LNCAP (cell line): ENCODE measurements around the gene CD14.

Experiments used
- CTCF ChIP-seq: fragments of 450-650 bp; IDR thresholded peaks from 2 replicates; pipeline ENCODE4 v1.5.1; 2017; ENCODE audit warnings: mild to moderate bottlenecking

Gene CD14

DNA sequence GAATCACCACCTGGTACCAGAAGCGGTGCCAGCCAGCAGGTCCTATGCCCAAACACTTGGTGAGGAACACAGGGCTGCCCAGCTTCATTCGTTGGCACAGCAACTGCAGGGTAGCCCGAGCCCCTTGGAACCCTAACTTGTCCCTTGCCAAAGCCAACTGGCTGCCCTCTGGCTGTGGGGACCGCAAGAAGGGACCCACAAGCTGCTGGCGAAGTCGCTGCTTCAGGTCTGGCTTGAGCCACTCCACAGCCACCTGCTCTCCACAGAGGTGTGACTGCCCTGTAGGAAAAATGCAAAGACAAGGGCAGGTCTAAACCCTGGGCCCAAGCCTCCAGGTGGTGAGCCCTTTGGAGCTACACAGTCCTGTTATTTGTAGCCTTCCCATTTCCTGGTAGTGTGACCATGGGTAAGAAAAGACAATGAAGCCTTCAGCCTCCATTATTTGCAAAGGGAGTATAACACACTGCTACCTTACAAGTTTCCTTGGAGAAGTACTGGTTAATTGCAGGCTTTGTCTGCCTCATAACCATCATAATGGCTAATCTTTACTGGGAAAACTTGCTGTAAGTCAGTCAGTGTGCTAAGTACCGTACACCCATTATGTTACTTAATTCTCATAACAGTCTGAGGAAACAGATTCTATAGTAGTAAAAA lies 38.6 kb upstream of the CD14 start:
- TF ChIP-seq CTCF = no peak

DNA sequence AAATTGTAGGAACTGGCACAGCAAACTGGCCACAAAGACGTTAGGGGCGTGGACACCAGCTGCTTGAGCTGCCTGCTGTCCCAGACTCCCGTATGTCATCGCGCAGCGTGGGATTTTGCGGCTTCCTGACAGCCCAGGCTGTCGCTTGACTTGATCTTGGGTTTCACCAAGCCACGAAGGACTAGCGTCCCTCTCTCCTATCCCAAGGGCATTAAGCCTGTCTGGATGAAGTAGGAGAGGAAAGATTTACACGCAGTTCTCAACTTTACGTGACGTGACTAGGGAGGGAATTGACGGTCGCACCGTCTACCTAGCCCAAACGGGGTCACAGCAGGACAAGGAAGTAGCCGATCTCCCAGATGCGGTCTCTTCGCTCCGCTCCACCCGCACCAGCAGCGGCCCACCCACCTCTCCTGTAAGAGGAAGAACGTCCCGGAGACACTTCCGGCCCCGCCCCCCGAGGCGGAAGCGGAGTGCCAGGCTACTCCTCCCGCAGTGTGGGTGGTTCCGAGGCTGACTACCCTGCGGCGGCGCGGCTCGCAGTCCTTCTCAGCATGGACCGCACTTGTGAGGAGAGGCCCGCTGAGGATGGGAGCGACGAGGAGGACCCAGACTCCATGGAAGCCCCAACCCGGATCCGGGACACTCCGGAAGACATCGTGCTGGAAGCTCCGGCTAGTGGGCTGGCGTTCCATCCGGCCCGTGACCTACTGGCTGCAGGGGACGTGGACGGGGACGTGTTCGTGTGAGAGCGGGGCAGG lies 31.6 kb upstream of the CD14 start, which contains the start of gene WDR55:
Gene WDR55 (plus strand): TSS at position 546 of the 761 bp plus-strand sequence. CDS start 9 bp downstream, at position 555.
- no peak for TF ChIP-seq CTCF

- TF ChIP-seq CTCF = no peak
These were observed 31.0 kb upstream of the CD14 start for GRCh38 chr5:140664030-140664358.

- TF ChIP-seq CTCF = no peak
These were observed 25.9 kb upstream of the CD14 start for GRCh38 chr5:140658870-140659269.

- no peak for TF ChIP-seq CTCF
These were observed 14.1 kb upstream of the CD14 start for GRCh38 chr5:140647042-140647419.

GRCh38 chr5:140642718-140643117 lies 9.7 kb upstream of the CD14 start:
- no peak for TF ChIP-seq CTCF

DNA sequence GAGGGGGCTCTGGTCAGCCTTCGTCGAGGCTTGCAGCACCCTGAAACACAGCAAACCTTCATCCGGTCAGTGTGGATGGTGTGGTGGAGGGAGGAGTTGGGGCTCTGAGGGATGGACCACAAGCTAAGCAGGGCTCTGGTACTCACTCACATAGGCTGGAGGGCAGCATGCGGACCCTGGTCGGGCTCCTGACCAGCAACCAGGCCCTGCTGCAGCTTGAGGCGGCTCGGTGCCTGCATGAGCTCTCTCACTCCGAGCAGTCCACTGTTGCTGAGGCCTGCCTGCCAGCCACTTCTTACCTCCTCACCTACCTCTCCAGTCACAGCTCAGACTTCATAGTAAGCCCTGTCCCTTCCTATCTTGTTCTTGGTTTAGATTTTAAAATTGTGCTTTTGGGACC lies 8.7 kb upstream of the CD14 start:
- no peak for TF ChIP-seq CTCF
